Measurements from ENCODE around the gene CCR8.

GRCh38 chr3:39289107-39289506 is 40.4 kb upstream of the CCR8 start:
- TF ChIP-seq POLR2A (IDR thresholded peaks at IDR 0.05), result no peak
- TF ChIP-seq CTCF (IDR thresholded peaks at IDR 0.05), result no peak
